ENCODE data around the gene CLCN7.
"Not testable (repeated sequence)": the region's sequence is repeated elsewhere in the genome, so short reads cannot be mapped to it uniquely, and the experiment has no call there.

Gene CLCN7

GRCh38 chr16:1487395-1488053 lies 12.7 kb upstream of the CLCN7 start:
- DNase-seq (ENCODE audit: low read depth in 2 of 2), result no peak

- DNase-seq (ENCODE audit: low read depth in 2 of 2), result no peak
Measured at GRCh38 chr16:1486551-1487390, 11.9 kb upstream of the CLCN7 start.

DNA sequence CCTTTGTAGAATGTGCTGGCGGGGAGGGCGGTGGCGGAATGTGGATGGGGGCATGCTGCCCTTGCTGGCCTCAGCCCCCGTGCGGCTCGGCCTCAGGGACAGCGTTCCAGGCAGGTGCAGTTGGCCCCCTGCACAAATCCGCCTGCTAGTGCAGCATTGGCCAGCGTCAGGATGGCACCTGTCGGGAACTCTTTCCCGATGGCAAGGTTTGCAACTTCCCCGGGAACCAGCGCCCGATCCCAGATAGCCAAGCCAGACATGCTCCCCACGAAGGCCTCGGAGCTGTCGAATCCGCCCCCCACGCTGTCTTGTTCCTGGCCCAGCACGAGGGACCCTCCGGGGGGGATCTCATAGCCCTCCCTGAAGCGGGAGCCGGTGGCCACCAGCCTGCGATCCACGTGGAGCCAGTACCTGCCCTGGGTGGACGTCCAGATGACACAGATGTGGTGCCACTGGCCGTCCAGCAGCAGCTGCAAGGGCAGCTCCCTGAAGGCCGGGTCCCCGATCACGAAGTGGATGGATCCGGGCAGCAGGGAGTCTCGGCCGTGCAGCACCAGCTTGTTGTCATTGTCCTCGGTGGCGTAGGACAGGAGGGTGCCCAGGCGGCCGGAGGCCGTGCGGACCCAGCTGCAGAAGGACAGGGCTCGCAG lies 11.1 kb upstream of the CLCN7 start:
- DNase-seq (ENCODE audit: low read depth in 2 of 2), result no peak

DNA sequence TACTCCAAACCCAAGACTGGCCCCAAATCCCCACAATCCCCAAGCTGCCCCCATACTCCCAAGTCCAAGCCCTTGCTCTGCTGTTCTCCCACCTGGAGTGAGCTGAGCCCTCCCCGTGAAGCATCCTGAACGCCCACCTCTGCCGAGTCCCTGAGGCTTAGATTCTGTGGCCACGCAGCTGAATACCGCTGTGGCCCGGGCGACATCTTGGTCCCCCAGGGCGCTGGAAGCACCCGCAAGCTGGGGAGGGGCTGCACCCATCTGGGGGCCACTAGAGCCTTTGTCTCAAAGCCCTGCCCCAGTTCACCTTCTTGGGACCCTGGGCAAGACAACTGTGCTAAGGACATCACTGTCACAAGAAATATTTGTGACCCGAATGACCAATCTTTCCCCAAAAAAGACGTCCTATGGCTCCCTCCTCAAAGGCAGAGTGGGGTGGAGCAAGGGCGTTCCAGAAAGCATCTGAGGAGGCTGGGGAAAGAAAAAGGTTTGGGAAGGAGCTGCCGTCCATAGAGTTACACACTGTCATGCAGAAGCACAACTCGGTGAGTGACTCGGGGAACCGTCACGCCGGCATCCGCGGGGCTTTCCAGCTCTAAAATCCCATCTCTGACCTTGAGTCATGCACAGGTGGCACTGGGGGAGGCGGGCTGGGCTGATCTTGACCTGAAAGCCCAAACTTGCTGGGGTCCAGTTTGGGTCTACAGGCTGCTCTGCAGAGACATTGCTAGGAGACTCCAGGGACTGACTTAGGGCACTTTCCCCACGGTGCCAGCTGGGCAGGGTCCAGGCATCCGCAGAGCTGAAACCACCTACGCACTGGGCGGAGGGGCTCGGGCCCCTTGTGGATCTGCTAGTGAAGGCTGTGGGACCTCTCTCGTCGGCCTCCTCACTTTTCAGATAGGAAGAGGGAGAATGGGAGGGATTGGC lies 7.3 kb upstream of the CLCN7 start:
- DNase-seq (ENCODE audit: low read depth in 2 of 2), result no peak

GRCh38 chr16:1478937-1479336 lies 4.1 kb upstream of the CLCN7 start:
- DNase-seq (ENCODE audit: low read depth in 2 of 2), result not testable (repeated sequence)

- DNase-seq (ENCODE audit: low read depth in 2 of 2), result no peak
Measured at GRCh38 chr16:1477033-1477432, 2.2 kb upstream of the CLCN7 start.

DNA sequence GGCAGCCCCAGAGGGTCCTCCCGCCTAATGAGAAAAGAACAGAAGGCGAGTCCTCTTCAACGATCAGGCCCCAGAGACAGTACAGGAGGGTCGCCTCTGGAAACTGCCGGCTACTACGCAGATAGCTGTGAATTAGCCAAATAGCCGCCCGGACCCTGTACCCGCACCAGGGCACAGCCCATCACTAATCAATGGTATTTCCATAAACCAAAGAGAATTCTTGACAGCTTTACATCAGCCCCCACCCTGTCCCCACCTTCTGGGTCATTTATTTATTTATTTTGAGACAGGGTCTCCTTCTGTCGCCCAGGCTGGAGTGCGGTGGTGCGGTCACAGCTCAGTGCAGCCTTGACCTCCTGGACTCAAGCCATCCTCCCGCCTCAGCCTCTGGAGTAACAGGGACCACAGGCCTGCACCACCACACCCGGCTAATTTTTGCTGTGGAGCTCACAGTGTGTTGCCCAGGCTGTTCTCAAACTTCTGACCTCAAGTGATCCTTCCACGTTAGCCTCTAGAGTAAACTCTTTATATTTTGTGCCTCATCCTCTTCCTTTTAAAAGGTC lies 805 bp upstream of the CLCN7 start:
- no peak for DNase-seq (ENCODE audit: low read depth in 2 of 2)

DNA sequence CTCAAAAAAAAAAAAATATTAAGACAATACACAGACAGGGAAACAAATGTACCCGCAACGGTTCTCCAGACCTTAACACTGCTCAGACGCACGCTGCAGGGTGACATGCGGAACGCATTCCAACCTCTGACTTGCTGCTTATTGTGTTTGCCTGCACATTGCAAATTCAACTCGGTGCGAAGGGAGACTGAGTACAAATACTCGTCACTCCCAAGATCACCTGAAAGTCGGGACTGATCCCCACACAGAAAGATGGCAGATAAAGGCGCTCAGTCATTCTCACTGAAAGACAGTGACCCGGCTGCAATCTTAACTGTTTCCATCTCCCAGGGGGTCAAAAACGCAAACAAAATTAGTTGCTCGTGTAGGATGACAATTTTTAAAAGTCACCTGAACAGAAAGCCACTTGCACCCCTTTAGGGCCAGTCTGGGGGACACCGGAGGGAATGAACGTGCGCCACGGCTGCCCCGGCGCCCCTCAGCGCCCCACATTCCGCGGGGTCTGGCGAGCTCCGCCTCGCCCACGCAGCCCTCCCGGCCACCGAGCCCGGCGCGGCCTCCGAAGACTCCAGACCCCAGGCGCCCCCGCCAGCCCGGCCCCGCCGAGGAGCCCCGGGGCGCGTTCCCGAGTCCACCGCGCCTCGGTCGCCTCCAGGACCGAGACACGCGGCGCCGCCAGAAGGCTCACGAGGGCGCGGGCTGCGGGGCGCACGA lies 589 bp downstream of the CLCN7 start:
- DNase-seq (ENCODE audit: low read depth in 2 of 2), result no peak

- no peak for DNase-seq (ENCODE audit: low read depth in 2 of 2)
Measured at GRCh38 chr16:1472974-1473373, 1.9 kb downstream of the CLCN7 start.

DNA sequence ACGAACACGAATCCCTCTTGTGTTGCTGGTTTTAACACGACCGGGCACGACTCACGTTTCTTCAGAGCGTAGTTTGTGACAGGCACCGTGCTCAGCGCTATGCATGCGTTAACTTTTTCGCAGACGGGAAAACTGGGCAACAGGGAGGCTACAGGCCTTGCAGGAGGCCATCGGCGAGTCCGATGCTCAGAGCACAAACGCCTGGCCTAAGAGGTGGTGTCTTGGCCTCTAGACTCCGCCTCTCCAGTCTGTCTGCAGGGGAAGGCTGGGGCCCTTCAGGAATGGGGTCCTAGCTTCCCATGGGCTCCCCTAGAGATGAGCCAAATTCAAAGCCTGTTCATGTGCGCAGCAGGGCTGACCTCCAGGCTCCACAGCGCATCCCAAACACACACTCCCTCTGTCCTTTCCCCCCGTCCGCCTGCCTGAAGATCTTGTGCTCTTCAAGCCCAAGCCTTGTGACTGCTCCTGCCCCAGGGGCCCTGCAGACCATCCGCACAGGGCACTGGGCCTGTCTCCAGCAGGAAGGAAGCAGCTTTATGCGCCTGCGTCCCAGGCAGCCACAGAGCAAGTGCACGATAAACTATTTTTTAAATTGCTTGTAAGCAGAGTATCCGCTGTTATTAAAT lies 3.1 kb downstream of the CLCN7 start:
- DNase-seq (ENCODE audit: low read depth in 2 of 2), result no peak

DNA sequence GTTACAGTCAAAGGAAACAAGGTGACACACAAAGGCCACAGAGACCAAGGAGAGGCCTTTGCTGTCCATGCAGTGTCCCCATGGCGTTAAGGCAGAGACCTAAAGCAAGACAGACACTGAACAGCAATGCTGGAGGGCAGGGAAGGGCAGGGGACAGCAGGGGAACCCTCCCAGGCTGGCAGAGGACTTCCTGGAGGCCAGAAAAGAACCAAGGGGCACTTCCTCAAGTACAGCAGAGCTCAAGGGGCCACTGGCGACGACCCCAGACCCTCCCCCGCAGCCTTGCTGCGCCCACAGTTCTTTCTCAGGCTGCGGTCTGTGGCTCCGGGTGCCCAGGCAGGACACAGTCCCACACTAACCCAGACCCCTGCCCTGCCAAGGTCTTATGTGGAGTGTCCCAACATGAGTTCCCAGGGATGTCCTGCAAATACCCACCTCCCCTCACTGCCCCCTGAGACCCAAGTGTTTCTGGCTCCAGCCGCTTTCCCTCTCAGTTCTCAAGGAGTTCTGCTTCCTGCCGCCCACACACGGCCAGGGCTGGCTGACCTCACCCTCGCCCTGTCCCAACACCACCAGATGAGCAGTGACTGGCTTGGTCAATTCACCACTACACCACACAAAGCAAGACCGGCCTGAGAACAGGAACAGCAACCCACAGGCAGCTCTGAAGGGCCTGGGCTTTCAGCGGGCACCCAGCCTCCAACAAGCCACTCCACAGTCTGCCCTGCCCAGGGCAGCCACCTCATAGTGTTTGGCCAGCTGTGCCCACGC lies 4.2 kb downstream of the CLCN7 start:
- no peak for DNase-seq (ENCODE audit: low read depth in 2 of 2)

DNA sequence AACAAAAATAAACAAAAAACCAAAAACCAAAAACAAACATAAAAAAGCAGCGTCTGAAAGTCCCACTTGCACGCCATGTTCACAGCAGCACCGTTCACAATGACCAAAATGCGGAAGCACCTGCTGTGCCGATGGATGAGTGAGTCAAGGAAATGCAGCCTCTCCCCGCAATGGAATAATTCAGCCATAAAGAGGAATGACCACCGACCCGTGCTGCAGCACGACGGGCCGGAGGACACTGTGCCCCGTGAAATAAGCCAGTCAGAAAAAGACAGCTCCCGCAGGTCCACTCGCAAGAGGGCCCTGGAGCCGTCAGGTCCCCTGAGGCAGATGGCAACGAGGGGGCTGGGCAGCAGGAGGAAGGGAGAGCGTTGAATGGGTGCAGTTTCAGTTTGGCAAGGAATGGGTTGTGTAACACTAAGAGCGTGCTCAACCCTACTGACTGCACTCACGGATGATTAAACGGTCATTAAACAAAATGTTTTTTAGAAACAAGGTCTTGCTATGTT lies 5.1 kb downstream of the CLCN7 start:
- no peak for DNase-seq (ENCODE audit: low read depth in 2 of 2)

DNA sequence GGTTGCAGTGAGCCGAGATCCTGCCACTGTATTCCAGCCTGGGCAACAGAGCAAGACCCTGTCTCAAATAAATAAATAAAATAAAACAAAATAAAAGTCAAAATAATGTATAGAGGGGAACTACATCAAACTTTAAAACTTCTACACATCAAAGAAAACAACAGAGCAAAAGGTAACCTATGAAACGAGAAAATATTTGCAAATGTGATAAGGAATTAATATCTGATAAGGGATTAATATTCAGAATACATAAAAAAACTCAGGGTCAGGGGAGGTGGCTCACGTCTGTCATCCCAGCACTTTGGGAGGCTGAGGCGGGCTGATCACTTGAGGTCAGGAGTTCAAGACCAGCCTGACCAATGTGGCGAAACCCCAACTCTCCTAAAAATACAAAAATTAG lies 5.7 kb downstream of the CLCN7 start:
- DNase-seq (ENCODE audit: low read depth in 2 of 2), result not testable (repeated sequence)

DNA sequence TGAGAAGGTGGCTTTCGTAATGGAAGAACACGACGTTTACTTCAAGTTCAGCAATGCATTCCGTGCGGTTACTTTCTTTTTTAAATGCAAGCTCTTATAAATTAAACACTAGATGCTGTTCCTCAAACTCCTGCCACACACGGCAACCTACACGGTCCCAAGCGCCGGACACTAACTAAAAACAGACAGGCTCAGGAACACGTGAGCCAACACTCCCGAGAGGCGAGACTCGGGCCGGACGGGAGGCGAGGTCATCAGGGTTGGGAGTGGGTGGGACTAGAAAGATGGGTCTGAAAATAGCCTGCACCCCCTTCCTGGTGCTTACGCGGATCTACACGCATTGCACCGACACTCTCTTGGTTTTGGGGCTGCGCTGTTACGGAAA lies 6.4 kb downstream of the CLCN7 start:
- DNase-seq (ENCODE audit: low read depth in 2 of 2), result no peak

GRCh38 chr16:1466968-1467521 lies 7.8 kb downstream of the CLCN7 start:
- no peak for DNase-seq (ENCODE audit: low read depth in 2 of 2)

DNA sequence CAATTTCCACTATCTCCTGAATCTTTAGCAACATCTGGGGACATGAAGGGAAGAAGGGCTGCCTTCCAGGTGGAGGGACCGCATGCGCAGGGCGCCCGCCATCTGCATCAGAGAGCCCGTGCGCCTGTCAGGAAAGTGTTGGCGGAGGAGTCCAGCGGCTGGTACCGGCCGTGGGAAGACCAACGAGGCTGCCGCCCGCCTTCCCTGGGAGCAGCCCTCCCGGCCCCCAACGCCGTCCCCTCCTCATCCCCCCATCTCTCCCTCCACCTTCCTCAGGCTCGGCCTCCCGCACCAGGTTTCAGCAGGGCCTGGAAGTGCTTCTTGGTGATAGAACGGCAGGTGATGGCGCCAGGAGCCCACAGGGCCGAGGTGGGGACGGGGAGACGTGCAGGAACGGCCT lies 8.8 kb downstream of the CLCN7 start:
- DNase-seq (ENCODE audit: low read depth in 2 of 2), result no peak

DNA sequence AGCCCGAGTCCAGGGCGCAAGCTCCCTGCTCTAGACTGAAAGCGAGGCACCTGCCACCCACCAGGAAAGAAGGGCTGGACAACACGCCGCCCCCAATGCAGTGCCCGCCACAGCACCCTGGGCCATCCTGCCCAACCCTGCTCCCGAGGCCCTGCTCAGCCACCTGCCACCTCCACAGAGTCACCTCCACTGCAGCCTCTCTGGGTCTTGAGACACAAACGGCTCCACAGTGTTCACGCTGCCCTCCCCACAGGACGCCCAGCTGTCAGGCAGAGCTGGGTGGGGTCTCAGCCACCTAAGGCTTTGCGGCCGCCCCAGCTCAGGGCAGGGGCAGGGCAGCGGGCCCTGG lies 9.3 kb downstream of the CLCN7 start:
- DNase-seq (ENCODE audit: low read depth in 2 of 2), result no peak

DNA sequence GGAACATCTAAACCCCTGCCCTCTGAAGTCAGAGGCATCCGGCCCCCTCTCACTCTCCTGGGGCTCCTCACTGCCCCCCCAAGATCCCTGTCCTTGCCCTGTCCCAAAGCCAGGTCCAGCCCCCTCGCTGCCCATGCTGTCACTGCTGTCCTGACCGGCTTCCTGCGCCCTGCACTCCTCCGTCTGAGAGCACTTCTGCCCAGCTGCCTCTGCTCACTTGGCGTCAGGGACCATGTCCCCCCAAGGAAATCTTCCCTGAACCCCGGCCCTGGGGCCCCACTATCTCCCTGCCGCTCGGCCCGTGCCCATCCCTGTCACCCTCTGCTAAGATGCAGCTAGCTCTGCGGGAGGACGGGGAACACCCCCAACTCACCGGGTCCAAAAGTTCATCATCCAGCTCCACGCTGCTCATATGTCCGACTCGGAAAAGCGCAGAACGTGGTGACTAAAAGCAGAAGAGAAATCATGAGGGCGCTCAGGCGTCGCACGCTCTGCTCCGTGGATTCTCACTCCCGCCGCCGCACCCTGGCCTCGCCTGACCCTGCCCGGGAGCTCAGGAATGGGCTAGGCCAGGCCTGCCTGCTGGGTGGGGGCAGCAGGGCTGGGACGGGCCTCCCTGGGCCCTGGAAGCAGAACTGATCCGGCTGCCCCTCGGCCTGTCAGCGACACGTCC lies 9.8 kb downstream of the CLCN7 start:
- no peak for DNase-seq (ENCODE audit: low read depth in 2 of 2)
